Hepatocyte (in vitro differentiated cells): Measurements from ENCODE around the gene CBARP. TPM values are rescaled to one million over a fixed set of nuclear protein-coding genes. Genes with fewer than 3 reads are reported as not detected.

ENCODE experiments used
- DNase-seq: peaks from one replicate; pipeline ENCODE4 v3.0.0-alpha.2; 2016; ENCODE audit warnings: low spot score
- H2AFZ ChIP-seq: fragments of 200-600 bp; sonication (generic); 2 replicates; pipeline ENCODE4 v1.6.0; 2016; ENCODE audit warnings: antibody characterized with exemption, mild to moderate bottlenecking
- H3K27ac ChIP-seq: fragments of 200-600 bp; sonication (generic); 2 replicates; pipeline ENCODE4 v1.5.1; 2016; ENCODE audit warnings: mild to moderate bottlenecking
- H3K27me3 ChIP-seq: fragments of 200-600 bp; sonication (generic); 2 replicates; pipeline ENCODE4 v1.6.1; 2016
- H3K36me3 ChIP-seq: fragments of 200-600 bp; sonication (generic); replicated peaks from 2 replicates; pipeline ENCODE4 v1.5.1; 2016; ENCODE audit warnings: low read depth; ENCODE audit not compliant: insufficient read depth
- H3K4me1 ChIP-seq: fragments of 200-600 bp; sonication (generic); 2 replicates; pipeline ENCODE4 v1.5.1; 2016; ENCODE audit warnings: mild to moderate bottlenecking, moderate library complexity; ENCODE audit not compliant: insufficient read depth
- H3K4me2 ChIP-seq: fragments of 200-600 bp; sonication (generic); 2 replicates; pipeline ENCODE4 v1.6.0; 2016
- H3K4me3 ChIP-seq: fragments of 200-600 bp; sonication (generic); 2 replicates; pipeline ENCODE4 v1.5.1; 2016; ENCODE audit warnings: mild to moderate bottlenecking
- H3K79me2 ChIP-seq: fragments of 200-600 bp; sonication (generic); 2 replicates; pipeline ENCODE4 v1.6.0; 2017; ENCODE audit warnings: mild to moderate bottlenecking
- H3K9me2 ChIP-seq: fragments of 200-600 bp; sonication (generic); replicated peaks from 2 replicates; pipeline ENCODE4 v1.6.0; 2017; ENCODE audit warnings: mild to moderate bottlenecking; ENCODE audit not compliant: insufficient read depth
- H3K9me3 ChIP-seq: fragments of 200-600 bp; sonication (generic); 2 replicates; pipeline ENCODE4 v1.5.1; 2016; ENCODE audit warnings: low read depth, mild to moderate bottlenecking
- H4K20me1 ChIP-seq: fragments of 200-600 bp; sonication (generic); 2 replicates; pipeline ENCODE4 v1.6.0; 2016; ENCODE audit warnings: mild to moderate bottlenecking; ENCODE audit not compliant: insufficient read depth, poor library complexity, severe bottlenecking
- EZH2 ChIP-seq: fragments of 200-600 bp; sonication (generic); IDR thresholded peaks from 2 replicates; pipeline ENCODE4 v1.6.1; 2016; ENCODE audit warnings: antibody characterized with exemption, mild to moderate bottlenecking, borderline replicate concordance
- EZH2phosphoT487 ChIP-seq: fragments of 200-600 bp; sonication (generic); IDR thresholded peaks from one replicate; pipeline ENCODE4 v1.6.1; 2018; ENCODE audit warnings: antibody characterized with exemption, mild to moderate bottlenecking, low read depth, moderate library complexity; ENCODE audit not compliant: unreplicated experiment, severe bottlenecking
- WGBS: methylation state at CpG from one replicate; pipeline ENCODE4 v1.1.6; 2016; ENCODE audit warnings: low lambda C conversion rate; ENCODE audit errors: missing lambda C conversion rate; 5-methylcytosine and 5-hydroxymethylcytosine counted together
- polyA plus RNA-seq: library from polyadenylated mRNA; unstranded; fragments of >200 nt; fragmentation: Nextera tagmentation; extraction: Ambion mirVana; gene quantifications from 2 replicates; pipeline ENCODE4 v1.2.1, GENCODE V29; 2016
- total RNA-seq: library from RNA; depleted of rRNA; stranded (reverse); fragments of >200 nt; gene quantifications from 2 replicates; pipeline ENCODE4 v1.2.3, GENCODE V29; 2014
- TF ChIP-seq, protein P1 (sequence below): fragments of 200-600 bp; sonication (generic); IDR thresholded peaks from 2 replicates; pipeline ENCODE4 v1.5.1; 2016; ENCODE audit warnings: antibody characterized with exemption, mild to moderate bottlenecking; ENCODE audit not compliant: poor library complexity

Gene CBARP
- total and polyA plus RNA-seq, 2 experiments from 2014 or later: 4.2 to 7.1 TPM

DNA sequence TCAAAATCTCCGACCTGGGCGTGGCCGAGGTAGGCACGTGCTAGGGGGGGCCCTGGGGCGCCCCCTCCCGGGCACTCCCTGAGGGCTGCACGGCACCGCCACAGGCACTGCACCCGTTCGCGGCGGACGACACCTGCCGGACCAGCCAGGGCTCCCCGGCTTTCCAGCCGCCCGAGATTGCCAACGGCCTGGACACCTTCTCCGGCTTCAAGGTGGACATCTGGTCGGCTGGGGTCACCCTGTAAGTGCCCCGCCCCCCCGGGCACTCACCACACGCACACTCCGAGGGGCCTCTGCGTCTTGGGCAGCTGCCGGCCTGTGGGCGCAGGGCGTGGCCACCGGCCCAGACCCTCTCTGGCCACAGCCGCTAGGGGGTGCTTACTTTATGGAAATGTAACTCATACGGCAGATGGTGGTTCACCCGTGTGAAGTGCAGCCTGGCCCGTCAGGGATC is 17.3 kb downstream of the CBARP start:
- TF ChIP-seq, protein P1, sequence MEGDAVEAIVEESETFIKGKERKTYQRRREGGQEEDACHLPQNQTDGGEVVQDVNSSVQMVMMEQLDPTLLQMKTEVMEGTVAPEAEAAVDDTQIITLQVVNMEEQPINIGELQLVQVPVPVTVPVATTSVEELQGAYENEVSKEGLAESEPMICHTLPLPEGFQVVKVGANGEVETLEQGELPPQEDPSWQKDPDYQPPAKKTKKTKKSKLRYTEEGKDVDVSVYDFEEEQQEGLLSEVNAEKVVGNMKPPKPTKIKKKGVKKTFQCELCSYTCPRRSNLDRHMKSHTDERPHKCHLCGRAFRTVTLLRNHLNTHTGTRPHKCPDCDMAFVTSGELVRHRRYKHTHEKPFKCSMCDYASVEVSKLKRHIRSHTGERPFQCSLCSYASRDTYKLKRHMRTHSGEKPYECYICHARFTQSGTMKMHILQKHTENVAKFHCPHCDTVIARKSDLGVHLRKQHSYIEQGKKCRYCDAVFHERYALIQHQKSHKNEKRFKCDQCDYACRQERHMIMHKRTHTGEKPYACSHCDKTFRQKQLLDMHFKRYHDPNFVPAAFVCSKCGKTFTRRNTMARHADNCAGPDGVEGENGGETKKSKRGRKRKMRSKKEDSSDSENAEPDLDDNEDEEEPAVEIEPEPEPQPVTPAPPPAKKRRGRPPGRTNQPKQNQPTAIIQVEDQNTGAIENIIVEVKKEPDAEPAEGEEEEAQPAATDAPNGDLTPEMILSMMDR: no peak
- no peak for TF ChIP-seq EZH2phosphoT487
- TF ChIP-seq EZH2: no peak
- Histone ChIP-seq H3K9me3 (no peaks in the 10 kb centered on the region), H3K9me2 (no peaks in the 10 kb centered on the region), H3K4me3 (no peak overlapping the region), H3K36me3 (no peaks in the 10 kb centered on the region), H3K4me2 (no peak overlapping the region), H2AFZ (no peak overlapping the region), H3K4me1 (no peaks in the 10 kb centered on the region), H3K27ac (no peak overlapping the region), H3K27me3 (no peaks in the 10 kb centered on the region), H4K20me1 (peaks cover 32% of the 10 kb centered on the region), H3K79me2 (peaks cover 61% of the 10 kb centered on the region)
- 93% methylated on average over 29 of the region's 33 CpGs for WGBS
- no peak for DNase-seq

DNA sequence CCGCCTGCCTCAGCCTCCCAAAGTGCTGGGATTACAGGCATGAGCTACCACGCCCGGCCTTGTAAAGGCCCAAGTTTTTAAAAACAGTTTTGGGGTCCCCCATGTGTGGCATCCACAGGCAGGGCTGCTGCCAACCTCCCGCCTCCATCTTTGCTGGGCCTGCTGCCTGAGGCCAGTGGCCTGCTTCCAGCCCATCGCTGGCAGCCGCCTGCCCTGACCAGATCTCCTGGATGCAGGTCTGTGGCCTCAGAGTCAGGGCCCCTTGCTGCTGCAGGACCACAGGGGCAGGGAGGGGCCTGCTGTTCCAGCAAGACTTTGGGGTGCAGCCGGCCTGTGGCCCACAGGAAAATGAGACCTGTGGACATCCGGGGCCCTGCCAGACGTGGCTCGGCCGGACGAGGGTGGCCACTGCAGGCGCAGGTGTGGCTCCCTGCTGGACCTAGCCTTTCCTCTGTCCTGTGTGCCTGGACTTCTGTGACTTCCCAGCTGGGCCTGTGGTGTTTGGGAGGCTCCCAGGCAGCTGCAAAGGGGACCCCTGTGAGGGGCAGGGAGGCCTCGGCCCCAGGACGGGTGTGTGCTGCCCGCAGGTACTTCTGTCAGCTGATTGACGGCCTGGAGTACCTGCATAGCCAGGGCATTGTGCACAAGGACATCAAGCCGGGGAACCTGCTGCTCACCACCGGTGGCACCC is 17.9 kb downstream of the CBARP start:
- Histone ChIP-seq H3K9me2 (no peaks in the 10 kb centered on the region), H2AFZ (no peak overlapping the region), H3K79me2 (peaks cover 66% of the 10 kb centered on the region), H3K4me2 (no peak overlapping the region), H3K9me3 (no peaks in the 10 kb centered on the region), H3K4me3 (no peak overlapping the region), H3K4me1 (no peaks in the 10 kb centered on the region), H3K27me3 (no peaks in the 10 kb centered on the region), H4K20me1 (peaks cover 38% of the 10 kb centered on the region), H3K27ac (no peak overlapping the region), H3K36me3 (no peaks in the 10 kb centered on the region)
- 95% methylated on average over 19 of the region's 19 CpGs for WGBS
- TF ChIP-seq, protein P1: no peak
- TF ChIP-seq EZH2: no peak
- TF ChIP-seq EZH2phosphoT487: no peak
- DNase-seq: no peak

DNA sequence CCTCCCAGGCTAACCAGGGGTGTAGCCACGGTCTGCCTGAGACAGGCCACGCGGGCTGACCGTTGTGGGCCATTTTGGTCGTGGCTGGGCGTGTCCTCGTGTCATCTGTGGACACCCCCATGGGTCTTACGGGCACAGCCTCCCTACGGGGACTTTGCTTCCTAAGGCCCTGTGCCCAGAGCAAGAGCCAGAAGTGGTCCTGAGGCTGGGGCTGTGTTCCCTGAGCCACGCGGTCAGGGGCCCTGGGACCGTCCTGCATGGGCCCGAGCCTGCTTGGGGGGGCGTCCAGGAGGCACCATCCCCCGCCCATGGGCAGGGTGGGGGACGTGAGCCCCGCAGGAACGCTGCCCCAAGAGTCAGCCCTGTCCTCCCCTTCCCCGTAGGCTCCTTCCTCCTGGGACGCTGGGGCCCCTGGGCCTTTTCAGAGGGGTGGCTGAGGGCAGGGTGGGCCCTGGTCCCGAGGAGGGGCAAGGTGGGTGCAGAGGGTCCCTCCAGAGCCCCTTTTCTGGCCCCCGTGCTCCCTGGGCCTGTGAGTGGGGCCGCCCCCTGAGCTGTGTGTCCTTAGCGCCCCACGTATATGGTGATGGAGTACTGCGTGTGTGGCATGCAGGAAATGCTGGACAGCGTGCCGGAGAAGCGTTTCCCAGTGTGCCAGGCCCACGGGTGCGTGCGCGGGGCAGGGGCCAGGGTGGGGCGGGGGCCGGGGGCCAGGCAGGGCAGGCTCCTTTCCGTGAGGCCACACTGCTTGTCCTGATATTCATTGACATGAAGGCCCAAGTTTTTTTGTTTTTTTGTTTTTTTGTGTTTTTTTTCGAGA is 18.8 kb downstream of the CBARP start:
- Histone ChIP-seq H3K9me2 (no peaks in the 10 kb centered on the region), H3K27ac (no peak overlapping the region), H3K36me3 (no peaks in the 10 kb centered on the region), H3K4me1 (peaks cover 4% of the 10 kb centered on the region), H3K9me3 (no peaks in the 10 kb centered on the region), H3K4me2 (no peak overlapping the region), H3K27me3 (no peaks in the 10 kb centered on the region), H3K4me3 (no peak overlapping the region), H4K20me1 (peaks cover 47% of the 10 kb centered on the region), H3K79me2 (peaks cover 76% of the 10 kb centered on the region), H2AFZ (no peak overlapping the region)
- no peak for DNase-seq
- TF ChIP-seq EZH2phosphoT487 (no peak), EZH2 (no peak)
- TF ChIP-seq, protein P1: no peak
- WGBS: 93% methylated on average over 26 of the region's 37 CpGs
